HG03575 (cell line): Measurements from ENCODE around the gene MLN.

Experiments
- ATAC-seq: cut with Tn5 transposase; IDR thresholded peaks from one replicate; pipeline ENCODE4 v1.9.1; 2021; ENCODE audit not compliant: unreplicated experiment, insufficient number of reproducible peaks, low FRiP score; ENCODE audit errors: extremely low read depth

The MLN gene

GRCh38 chr6:33820243-33820642 lies 16.4 kb upstream of the MLN start:
- ATAC-seq = no peak

DNA sequence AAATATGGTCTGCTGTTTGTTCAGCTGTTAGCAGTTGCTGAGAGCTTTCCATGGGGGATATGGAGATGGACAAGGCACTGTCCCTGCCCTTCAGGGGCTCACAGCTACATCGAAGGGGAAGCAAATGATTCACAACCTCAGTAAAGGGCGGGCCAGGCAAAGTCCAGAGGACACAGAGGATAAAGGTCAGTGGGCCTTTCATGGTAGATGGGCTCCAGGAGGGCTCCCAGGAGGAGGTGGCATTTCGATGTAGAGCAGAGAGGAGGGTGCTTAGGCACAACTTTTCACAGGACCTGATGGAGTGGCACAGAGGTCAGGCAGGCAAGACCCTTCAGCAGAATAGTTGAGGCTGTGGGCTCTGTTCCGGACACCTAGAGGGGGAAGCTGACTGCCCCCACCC lies 15.2 kb upstream of the MLN start:
- ATAC-seq = no peak

DNA sequence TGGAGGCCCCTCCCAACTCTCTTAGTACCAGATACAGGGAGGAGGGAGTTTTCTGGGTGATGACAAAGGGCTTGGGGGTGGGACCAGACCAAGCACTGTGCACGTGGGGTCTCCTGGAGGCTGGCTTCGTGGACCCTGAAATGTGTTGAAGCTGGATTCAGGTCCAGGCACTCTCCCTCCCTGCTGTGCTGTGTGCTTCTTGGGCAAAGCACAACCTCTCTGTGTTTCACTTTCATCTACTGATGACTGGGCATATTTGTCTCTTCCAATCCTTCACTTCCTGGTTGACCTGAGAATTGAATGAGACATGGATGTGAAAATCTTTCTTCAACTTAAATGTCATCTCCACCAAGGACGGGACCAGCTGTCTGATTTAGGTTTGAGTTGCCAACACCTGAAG lies 14.5 kb upstream of the MLN start:
- ATAC-seq = no peak

DNA sequence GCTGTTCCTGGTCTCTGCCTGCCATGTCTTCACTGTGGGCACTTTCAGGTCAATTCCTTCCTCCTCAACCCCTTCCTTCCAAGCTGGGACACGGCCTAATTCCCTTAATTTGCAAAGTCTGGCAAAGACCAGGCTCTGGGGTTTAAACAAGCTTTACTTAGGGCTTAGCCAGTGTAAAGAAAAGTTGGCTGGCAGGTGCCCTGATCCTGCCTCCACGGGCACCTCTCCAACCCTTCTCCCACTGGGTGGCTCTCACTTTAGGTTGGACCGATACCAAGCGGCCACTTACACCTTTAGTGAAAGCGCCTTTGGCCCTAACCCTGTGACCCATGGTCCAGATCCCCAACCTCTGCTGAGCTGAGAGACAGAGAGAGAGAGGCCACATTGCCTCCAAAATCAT lies 13.7 kb upstream of the MLN start:
- no peak for ATAC-seq

GRCh38 chr6:33816911-33817310 lies 13.1 kb upstream of the MLN start:
- no peak for ATAC-seq

DNA sequence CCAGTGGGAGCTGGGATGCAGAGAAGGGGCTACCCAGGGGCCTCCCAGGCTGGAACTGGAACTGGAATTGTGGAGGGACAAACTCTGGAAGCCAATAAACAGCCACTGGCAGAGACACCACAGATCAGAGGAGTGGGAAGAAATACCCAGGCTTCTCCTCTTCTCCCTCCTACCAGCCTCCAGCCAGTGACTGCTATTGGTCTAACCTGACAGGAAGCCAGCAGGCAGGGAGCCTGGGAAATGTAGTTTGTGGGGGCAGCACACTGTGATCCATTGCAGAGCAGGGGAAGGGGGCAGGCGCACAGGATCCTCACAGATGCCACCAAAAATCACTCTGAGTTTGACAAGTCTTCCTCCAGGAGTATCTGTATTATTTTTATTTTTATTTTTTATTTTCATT lies 12.1 kb upstream of the MLN start:
- ATAC-seq = no peak

GRCh38 chr6:33813990-33814985 lies 10.5 kb upstream of the MLN start:
- ATAC-seq = no peak

- no peak for ATAC-seq
Measured at GRCh38 chr6:33813246-33813904, 9.6 kb upstream of the MLN start.

GRCh38 chr6:33812669-33813068 lies 8.9 kb upstream of the MLN start:
- ATAC-seq = no peak

- no peak for ATAC-seq
Measured at GRCh38 chr6:33809594-33809993, 5.8 kb upstream of the MLN start.

- ATAC-seq = no peak
Measured at GRCh38 chr6:33808641-33809180, 4.9 kb upstream of the MLN start.

- ATAC-seq = no peak
Measured at GRCh38 chr6:33807606-33808005, 3.8 kb upstream of the MLN start.

- ATAC-seq = no peak
Measured at GRCh38 chr6:33806841-33807240, 3.0 kb upstream of the MLN start.

- ATAC-seq = no peak
Measured at GRCh38 chr6:33802186-33802958, 1.4 kb downstream of the MLN start.

DNA sequence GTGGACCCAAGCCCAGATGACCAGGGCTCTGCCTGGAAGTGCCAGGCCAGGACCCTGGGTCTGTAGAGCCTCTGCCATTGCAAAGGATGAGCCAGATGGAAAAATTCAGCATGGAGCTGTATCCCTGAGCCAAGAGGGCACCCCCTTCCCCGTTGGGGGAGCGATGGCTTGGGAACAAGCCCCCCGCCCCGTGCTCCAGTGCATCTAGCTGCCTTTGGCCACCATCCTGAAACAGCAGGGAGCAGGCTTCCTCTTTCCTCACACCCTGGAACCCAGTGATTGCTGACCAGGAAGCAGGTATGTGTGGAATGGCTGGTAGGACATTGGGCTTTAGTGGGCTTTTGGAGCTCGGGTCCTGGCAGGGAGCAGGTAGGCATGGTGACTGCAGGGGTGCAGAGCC lies 2.2 kb downstream of the MLN start:
- ATAC-seq = no peak

DNA sequence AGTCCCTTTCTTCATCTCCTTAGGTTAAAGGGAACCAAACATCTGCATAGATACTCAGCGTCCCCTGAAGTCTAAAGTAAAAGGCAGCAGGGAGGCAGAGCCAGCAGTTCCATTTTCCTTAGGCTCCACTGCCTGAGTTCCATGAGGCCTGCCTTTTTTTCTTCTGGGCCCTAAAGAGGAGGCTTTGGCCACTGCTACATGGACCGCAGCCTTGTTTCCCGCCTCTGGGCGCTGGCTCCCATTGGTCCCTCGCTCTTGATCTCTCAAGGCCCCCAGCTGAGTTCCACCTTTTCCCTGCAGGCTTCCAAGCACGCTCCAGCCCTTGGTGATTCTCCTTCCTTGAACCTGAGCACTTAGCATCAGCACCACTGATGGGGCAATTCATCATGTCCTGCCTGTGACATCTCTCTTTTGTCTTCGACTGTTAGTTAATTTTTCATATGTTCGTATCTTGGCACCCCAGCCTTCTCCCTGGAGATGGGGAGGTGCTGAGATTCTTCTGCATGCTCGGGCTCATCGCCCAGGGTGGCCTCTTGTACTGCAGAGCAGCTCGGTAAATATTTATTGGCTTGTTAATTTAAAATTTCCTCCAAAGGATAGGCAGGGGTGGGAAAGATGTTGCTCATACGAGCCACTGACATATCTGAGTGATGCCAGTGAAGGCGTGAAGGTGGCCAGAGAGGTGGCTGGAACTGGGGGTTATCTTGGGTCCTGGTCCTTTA lies 3.4 kb downstream of the MLN start:
- ATAC-seq = no peak

GRCh38 chr6:33799454-33800113 lies 4.2 kb downstream of the MLN start:
- no peak for ATAC-seq

GRCh38 chr6:33798343-33798848 lies 5.4 kb downstream of the MLN start:
- ATAC-seq = no peak
